Measurements from ENCODE around the gene POLL. TPM values are rescaled to one million over a fixed set of nuclear protein-coding genes. Genes with fewer than 3 reads are reported as not detected.
"Not testable (repeated sequence)": the region's sequence is repeated elsewhere in the genome, so short reads cannot be mapped to it uniquely, and the experiment has no call there.

POLL gene
- total RNA-seq, 1 donor from 2014 or later = 27.8 TPM

GRCh38 chr10:101597091-101597900 is 9.2 kb upstream of the POLL start:
- FAIRE-seq = no peak

DNA sequence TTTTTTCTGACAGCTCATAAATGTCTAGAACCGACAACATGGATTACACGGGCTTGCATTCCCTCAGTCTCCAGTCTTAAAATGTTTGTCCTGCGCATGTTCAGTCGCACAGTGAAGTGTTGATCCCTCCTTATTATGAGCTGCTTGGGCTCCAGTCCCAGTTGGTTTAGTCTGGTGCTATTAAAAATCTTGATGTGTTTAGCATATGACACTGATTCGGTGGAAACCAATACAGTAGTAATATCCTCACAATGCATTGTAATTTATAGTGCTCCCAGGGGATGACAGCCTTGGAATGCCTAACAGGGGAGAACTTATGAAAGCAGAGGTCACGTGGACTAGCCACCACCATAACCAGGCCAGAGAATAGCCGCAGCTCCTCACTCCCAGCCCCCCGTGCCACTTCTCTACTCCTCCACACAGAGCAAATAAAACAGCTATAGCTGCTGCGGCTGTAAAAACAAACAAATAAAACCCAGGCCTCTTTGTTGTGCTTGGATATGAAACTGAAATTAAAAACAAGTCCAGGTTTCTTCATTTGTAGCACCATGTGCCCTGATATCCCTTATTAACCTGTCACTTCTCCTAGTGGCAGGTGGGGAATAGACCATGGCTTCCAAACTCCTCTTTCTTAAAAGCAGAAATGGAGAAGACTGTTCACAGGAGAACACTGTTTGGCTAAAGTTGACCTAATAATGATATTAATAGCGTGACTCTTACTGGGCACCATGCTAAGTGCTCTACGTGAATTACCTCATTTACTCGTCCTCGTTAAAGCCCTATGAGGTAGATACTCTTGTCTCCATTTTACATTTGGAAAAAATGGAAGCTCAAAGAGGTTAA is 7.8 kb upstream of the POLL start:
- no peak overlapping the region for H3K27ac Mint-ChIP-seq (ENCODE audit: unreplicated experiment)
- Histone ChIP-seq H3K4me1 (ENCODE audit: insufficient read depth, low read length) (no peaks in the 10 kb centered on the region), H3K4me3 (ENCODE audit: insufficient read depth, low read depth, low read length) (no peak overlapping the region), H3K9ac (ENCODE audit: low read length) (no peak overlapping the region), H3K79me2 (ENCODE audit: insufficient read depth, low read length) (no peaks in the 10 kb centered on the region), H3K9me3 (ENCODE audit: insufficient read depth, low read depth, low read length) (no peaks in the 10 kb centered on the region), H2AFZ (ENCODE audit: low read depth, low read length) (no peak overlapping the region), H4K20me1 (ENCODE audit: insufficient read depth, low read length) (peaks cover 5% of the 10 kb centered on the region), H3K27me3 (ENCODE audit: insufficient read depth, low read length) (no peaks in the 10 kb centered on the region), H3K27ac (ENCODE audit: low read depth, low read length) (no peak overlapping the region), H3K4me2 (ENCODE audit: low read length) (no peak overlapping the region), H3K36me3 (ENCODE audit: insufficient read depth, low read length) (no peaks in the 10 kb centered on the region)
- no peak for FAIRE-seq
- no peaks in the 10 kb centered on the region for H3K4me1 Mint-ChIP-seq (ENCODE audit: low read depth, unreplicated experiment)
- peaks cover 4% of the 10 kb centered on the region for H3K36me3 Mint-ChIP-seq (ENCODE audit: low read depth, unreplicated experiment)
- no peak overlapping the region for H3K4me3 Mint-ChIP-seq (ENCODE audit: unreplicated experiment)
- no peaks in the 10 kb centered on the region for H3K9me3 Mint-ChIP-seq (ENCODE audit: unreplicated experiment)
- no peaks in the 10 kb centered on the region for H3K27me3 Mint-ChIP-seq (ENCODE audit: low read depth, unreplicated experiment)
- TF ChIP-seq, protein P1, sequence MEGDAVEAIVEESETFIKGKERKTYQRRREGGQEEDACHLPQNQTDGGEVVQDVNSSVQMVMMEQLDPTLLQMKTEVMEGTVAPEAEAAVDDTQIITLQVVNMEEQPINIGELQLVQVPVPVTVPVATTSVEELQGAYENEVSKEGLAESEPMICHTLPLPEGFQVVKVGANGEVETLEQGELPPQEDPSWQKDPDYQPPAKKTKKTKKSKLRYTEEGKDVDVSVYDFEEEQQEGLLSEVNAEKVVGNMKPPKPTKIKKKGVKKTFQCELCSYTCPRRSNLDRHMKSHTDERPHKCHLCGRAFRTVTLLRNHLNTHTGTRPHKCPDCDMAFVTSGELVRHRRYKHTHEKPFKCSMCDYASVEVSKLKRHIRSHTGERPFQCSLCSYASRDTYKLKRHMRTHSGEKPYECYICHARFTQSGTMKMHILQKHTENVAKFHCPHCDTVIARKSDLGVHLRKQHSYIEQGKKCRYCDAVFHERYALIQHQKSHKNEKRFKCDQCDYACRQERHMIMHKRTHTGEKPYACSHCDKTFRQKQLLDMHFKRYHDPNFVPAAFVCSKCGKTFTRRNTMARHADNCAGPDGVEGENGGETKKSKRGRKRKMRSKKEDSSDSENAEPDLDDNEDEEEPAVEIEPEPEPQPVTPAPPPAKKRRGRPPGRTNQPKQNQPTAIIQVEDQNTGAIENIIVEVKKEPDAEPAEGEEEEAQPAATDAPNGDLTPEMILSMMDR (IDR thresholded peaks at IDR 0.05; ENCODE audit: insufficient read depth, low read depth, low read length) = no peak
- no peak for TF ChIP-seq EZH2 (IDR thresholded peaks at IDR 0.05; ENCODE audit: insufficient read depth, low read length)
- DNase-seq (ENCODE audit: low read depth) = no peak

More at GRCh38 chr10:101597091-101597900, 9.2 kb upstream of the POLL start:
- Histone ChIP-seq H4K20me1 (ENCODE audit: insufficient read depth, low read length) (peaks cover 5% of the 10 kb centered on the region), H3K4me2 (ENCODE audit: low read length) (no peak overlapping the region), H2AFZ (ENCODE audit: low read depth, low read length) (no peak overlapping the region), H3K79me2 (ENCODE audit: insufficient read depth, low read length) (no peaks in the 10 kb centered on the region), H3K27ac (ENCODE audit: low read depth, low read length) (no peak overlapping the region), H3K27me3 (ENCODE audit: insufficient read depth, low read length) (no peaks in the 10 kb centered on the region), H3K36me3 (ENCODE audit: insufficient read depth, low read length) (no peaks in the 10 kb centered on the region), H3K4me1 (ENCODE audit: insufficient read depth, low read length) (no peaks in the 10 kb centered on the region), H3K4me3 (ENCODE audit: insufficient read depth, low read depth, low read length) (no peak overlapping the region), H3K9ac (ENCODE audit: low read length) (no peak overlapping the region), H3K9me3 (ENCODE audit: insufficient read depth, low read depth, low read length) (no peaks in the 10 kb centered on the region)
- H3K9me3 Mint-ChIP-seq (ENCODE audit: unreplicated experiment) = no peaks in the 10 kb centered on the region
- H3K27me3 Mint-ChIP-seq (ENCODE audit: low read depth, unreplicated experiment) = no peaks in the 10 kb centered on the region
- H3K36me3 Mint-ChIP-seq (ENCODE audit: low read depth, unreplicated experiment) = peaks cover 4% of the 10 kb centered on the region
- no peaks in the 10 kb centered on the region for H3K4me1 Mint-ChIP-seq (ENCODE audit: low read depth, unreplicated experiment)
- TF ChIP-seq EZH2 (IDR thresholded peaks at IDR 0.05; ENCODE audit: insufficient read depth, low read length) = no peak
- TF ChIP-seq, protein P1 (IDR thresholded peaks at IDR 0.05; ENCODE audit: insufficient read depth, low read depth, low read length) = no peak
- no peak overlapping the region for H3K4me3 Mint-ChIP-seq (ENCODE audit: unreplicated experiment)
- no peak for DNase-seq (ENCODE audit: low read depth)
- H3K27ac Mint-ChIP-seq (ENCODE audit: unreplicated experiment) = no peak overlapping the region

- H3K9me3 ChIP-seq (ENCODE audit: insufficient read depth, low read depth, low read length); H3K4me1 ChIP-seq (ENCODE audit: insufficient read depth, low read length); H3K79me2 ChIP-seq (ENCODE audit: insufficient read depth, low read length); H3K4me3 ChIP-seq (ENCODE audit: insufficient read depth, low read depth, low read length); H3K27me3 ChIP-seq (ENCODE audit: insufficient read depth, low read length); H3K27ac Mint-ChIP-seq (ENCODE audit: unreplicated experiment); H3K4me3 Mint-ChIP-seq (ENCODE audit: unreplicated experiment); H3K4me1 Mint-ChIP-seq (ENCODE audit: low read depth, unreplicated experiment); FAIRE-seq; H4K20me1 ChIP-seq (ENCODE audit: insufficient read depth, low read length); DNase-seq (ENCODE audit: low read depth); H2AFZ ChIP-seq (ENCODE audit: low read depth, low read length); H3K36me3 ChIP-seq (ENCODE audit: insufficient read depth, low read length); H3K4me2 ChIP-seq (ENCODE audit: low read length); H3K36me3 Mint-ChIP-seq (ENCODE audit: low read depth, unreplicated experiment); H3K9me3 Mint-ChIP-seq (ENCODE audit: unreplicated experiment); H3K9ac ChIP-seq (ENCODE audit: low read length); H3K27ac ChIP-seq (ENCODE audit: low read depth, low read length); H3K27me3 Mint-ChIP-seq (ENCODE audit: low read depth, unreplicated experiment): not testable (repeated sequence)
These were observed 5.3 kb upstream of the POLL start for GRCh38 chr10:101593331-101593730.
